NT2/D1 (cell line): ENCODE data around the gene ERBB4.

ENCODE experiments used
- SUZ12 ChIP-seq: IDR thresholded peaks from 2 replicates; pipeline ENCODE4 v1.6.1; 2011; ENCODE audit not compliant: insufficient read length, insufficient read depth; ENCODE audit errors: extremely low read depth
- ZNF274 ChIP-seq: IDR thresholded peaks from 2 replicates; pipeline ENCODE4 v1.6.1; 2011; ENCODE audit warnings: mild to moderate bottlenecking, low read depth, low read length

DNA sequence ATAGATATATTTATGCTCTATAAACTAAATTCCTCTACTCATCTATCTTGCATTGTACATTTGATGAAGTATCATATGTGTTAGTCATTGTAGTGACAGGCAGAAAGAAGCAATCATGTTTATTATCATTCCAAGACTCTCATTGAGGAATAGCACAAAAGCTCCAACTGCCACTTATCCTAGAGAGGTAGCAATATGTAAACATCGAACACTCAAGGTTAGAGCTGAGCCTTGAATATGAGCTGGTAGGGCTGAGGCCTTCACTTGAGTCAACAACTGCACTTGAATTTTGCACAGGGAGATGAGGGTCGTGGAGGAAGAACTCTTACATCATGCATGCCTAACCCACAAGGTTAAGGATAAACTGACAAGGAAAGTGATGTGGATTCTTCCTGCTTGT, 1081.3 kb downstream of the ERBB4 start:
- TF ChIP-seq SUZ12 (no peak), ZNF274 (no peak)
